H1 (cell line): Measurements from ENCODE around the gene NUDCD2. TPM values are rescaled to one million over a fixed set of nuclear protein-coding genes. Genes with fewer than 3 reads are reported as not detected.
A peak's percentile ranks its signal among the peaks of the same experiment; 100 is the strongest.
"Not testable (repeated sequence)": the region's sequence is repeated elsewhere in the genome, so short reads cannot be mapped to it uniquely, and the experiment has no call there.

Experiments used
- CTCF ChIA-PET: fragments of 300-600 bp; sonication (Branson Sonifier 250); formaldehyde crosslinking; loops from one replicate; lab custom pipeline; 2021; ENCODE audit not compliant: partially characterized antibody; lab: Charles Lee
- POLR2A ChIA-PET: fragments of 300-600 bp; sonication (Branson Sonifier 250); formaldehyde crosslinking; loops from one replicate; lab custom pipeline; 2021; ENCODE audit warnings: inconsistent platforms; ENCODE audit not compliant: partially characterized antibody; lab: Charles Lee
- DNase-seq, 2 experiments: peaks; one replicate each; pipeline versions ENCODE4 v3.0.0 to v3.0.0-alpha.2; 2010 to 2022; ENCODE audit warnings: low spot score in 2 of 2, low read depth in 1 of 2, mixed read lengths in 1 of 2
- FAIRE-seq: peaks from 2 replicates; lab custom pipeline; 2011; peaks lifted over from hg19 to GRCh38; lab: Jason Lieb, UNC
- H2AFZ ChIP-seq: 2 replicates; pipeline ENCODE4 v1.8.1; 2012; ENCODE audit warnings: low read length, inconsistent platforms
- H2AK5ac ChIP-seq: 2 replicates; pipeline ENCODE4 v1.6.1; 2013; ENCODE audit warnings: low read depth, low read length
- H2BK120ac ChIP-seq: replicated peaks from 2 replicates; pipeline ENCODE3; 2013; ENCODE audit warnings: low read depth, low read length, inconsistent platforms
- H2BK12ac ChIP-seq: 2 replicates; pipeline ENCODE4 v1.6.1; 2013; ENCODE audit warnings: low read depth, low read length
- H2BK15ac ChIP-seq: 2 replicates; pipeline ENCODE4 v1.6.1; 2013; ENCODE audit warnings: low read length
- H2BK20ac ChIP-seq: 2 replicates; pipeline ENCODE4 v1.6.1; 2013; ENCODE audit warnings: low read length
- H2BK5ac ChIP-seq: 2 replicates; pipeline ENCODE4 v1.6.1; 2013; ENCODE audit warnings: low read depth, low read length
- H3K14ac ChIP-seq: 2 replicates; pipeline ENCODE4 v1.6.1; 2013; ENCODE audit warnings: inconsistent platforms; ENCODE audit not compliant: insufficient read length
- H3K18ac ChIP-seq: 2 replicates; pipeline ENCODE4 v1.6.1; 2013; ENCODE audit warnings: low read length; ENCODE audit errors: extremely low read depth
- H3K23ac ChIP-seq: 2 replicates; pipeline ENCODE4 v1.6.1; 2013; ENCODE audit warnings: inconsistent platforms; ENCODE audit not compliant: insufficient read length
- H3K23me2 ChIP-seq: 2 replicates; pipeline ENCODE4 v1.6.1; 2013; ENCODE audit warnings: low read depth, low read length
- H3K27ac ChIP-seq: 2 replicates; pipeline ENCODE4 v1.6.1; 2011; ENCODE audit warnings: low read depth, low read length, inconsistent platforms
- H3K27me3 ChIP-seq, 4 experiments: replicated peaks in 1 of 4; 1 replicate in 1 of 4; 2 replicates in 3 of 4; pipeline versions ENCODE4 v1.6.1 to v1.8.1; 2011 to 2013; ENCODE audit warnings: low read length in 3 of 4, mild to moderate bottlenecking in 3 of 4, inconsistent platforms in 2 of 4, mixed read lengths in 2 of 4, moderate library complexity in 1 of 4; ENCODE audit not compliant: control insufficient read depth in 3 of 4, insufficient read depth in 3 of 4; ENCODE audit errors: extremely low read depth in 1 of 4
- H3K36me3 ChIP-seq, 4 experiments: 2 replicates each; pipeline versions ENCODE4 v1.6.1 to v1.8.1; 2011 to 2013; ENCODE audit warnings: mild to moderate bottlenecking in 4 of 4, low read length in 3 of 4, moderate library complexity in 2 of 4, control low read depth in 1 of 4, inconsistent platforms in 1 of 4; ENCODE audit not compliant: insufficient read depth in 4 of 4, control insufficient read depth in 2 of 4
- H3K4ac ChIP-seq: replicated peaks from 2 replicates; pipeline ENCODE3; 2013; ENCODE audit warnings: low read length, low read depth, mixed read lengths, inconsistent platforms; ENCODE audit not compliant: insufficient read length
- H3K4me1 ChIP-seq, 4 experiments: replicated peaks in 1 of 4; 1 replicate in 1 of 4; 2 replicates in 3 of 4; pipeline versions ENCODE4 v1.6.1 to v1.8.1; 2011 to 2013; ENCODE audit warnings: low read length in 3 of 4, inconsistent platforms in 2 of 4, mixed read lengths in 1 of 4; ENCODE audit not compliant: insufficient read depth in 4 of 4, control insufficient read depth in 3 of 4
- H3K4me2 ChIP-seq, 2 experiments: 2 replicates each; pipeline versions ENCODE4 v1.6.1 to v1.8.1; 2011 to 2013; ENCODE audit warnings: low read depth in 2 of 2, low read length in 2 of 2, control low read depth in 1 of 2, inconsistent platforms in 1 of 2, mild to moderate bottlenecking in 1 of 2; ENCODE audit not compliant: insufficient read depth in 1 of 2
- H3K4me3 ChIP-seq, 4 experiments: fragments of 200-600, 300-600 bp in 1 of 4; sonication (generic), shearing (Covaris generic), sonication (Bioruptor Twin) in 1 of 4; 2 replicates each; pipeline versions ENCODE4 v1.5.1 to v1.8.1; 2011 to 2016; ENCODE audit warnings: low read length in 4 of 4, low read depth in 3 of 4, control low read depth in 2 of 4, inconsistent platforms in 2 of 4, mild to moderate bottlenecking in 2 of 4, mixed read lengths in 1 of 4, moderate library complexity in 1 of 4; ENCODE audit not compliant: insufficient read depth in 2 of 4; ENCODE audit errors: extremely low read depth in 1 of 4
- H3K56ac ChIP-seq: replicated peaks from 2 replicates; pipeline ENCODE3; 2013; ENCODE audit warnings: low read depth, mild to moderate bottlenecking, mixed read lengths, low read length, inconsistent platforms; ENCODE audit not compliant: insufficient read length
- H3K79me1 ChIP-seq: 2 replicates; pipeline ENCODE4 v1.6.1; 2013; ENCODE audit warnings: low read depth, low read length, control low read depth
- H3K79me2 ChIP-seq, 2 experiments: 2 replicates each; pipeline versions ENCODE4 v1.6.1 to v1.8.1; 2012 to 2013; ENCODE audit warnings: low read length in 2 of 2, mild to moderate bottlenecking in 2 of 2, inconsistent platforms in 1 of 2; ENCODE audit not compliant: insufficient read depth in 2 of 2, control insufficient read depth in 1 of 2
- H3K9ac ChIP-seq, 4 experiments: replicated peaks in 1 of 4; 1 replicate in 1 of 4; 2 replicates in 3 of 4; pipeline versions ENCODE4 v1.6.1 to v1.8.1; 2011 to 2013; ENCODE audit warnings: low read depth in 3 of 4, low read length in 3 of 4, control low read depth in 2 of 4, mild to moderate bottlenecking in 2 of 4, moderate library complexity in 2 of 4, inconsistent platforms in 1 of 4; ENCODE audit errors: extremely low read depth in 1 of 4
- H3K9me3 ChIP-seq, 2 experiments: 2 replicates each; pipeline versions ENCODE4 v1.6.1 to v1.8.1; 2012 to 2013; ENCODE audit warnings: mild to moderate bottlenecking in 2 of 2, moderate library complexity in 2 of 2, control low read depth in 1 of 2, inconsistent platforms in 1 of 2, low read depth in 1 of 2, low read length in 1 of 2, mixed read lengths in 1 of 2; ENCODE audit not compliant: insufficient read depth in 2 of 2
- H4K20me1 ChIP-seq, 2 experiments: replicated peaks in 1 of 2; 2 replicates each; pipeline versions ENCODE3 to v1.8.1; 2011 to 2013; ENCODE audit warnings: inconsistent platforms in 2 of 2, low read length in 2 of 2, mild to moderate bottlenecking in 1 of 2; ENCODE audit not compliant: insufficient read depth in 2 of 2, control insufficient read depth in 1 of 2
- H4K5ac ChIP-seq: 2 replicates; pipeline ENCODE4 v1.6.1; 2013; ENCODE audit warnings: low read length, low read depth, mixed read lengths, inconsistent platforms; ENCODE audit not compliant: insufficient read length
- H4K8ac ChIP-seq: 2 replicates; pipeline ENCODE4 v1.8.0; 2013; ENCODE audit warnings: mild to moderate bottlenecking, moderate library complexity, low read length, inconsistent platforms; ENCODE audit not compliant: insufficient read depth; ENCODE audit errors: extremely low read depth
- H4K91ac ChIP-seq: replicated peaks from 2 replicates; pipeline ENCODE3; 2013; ENCODE audit warnings: low read length, mixed read lengths, inconsistent platforms; ENCODE audit not compliant: insufficient read length
- E2F6 ChIP-seq: IDR thresholded peaks from 2 replicates; pipeline ENCODE4 v1.6.1; 2012; ENCODE audit warnings: inconsistent platforms
- MAX ChIP-seq: IDR thresholded peaks from 2 replicates; pipeline ENCODE4 v1.6.1; 2012; ENCODE audit warnings: inconsistent platforms
- WGBS, 2 experiments: shearing (Covaris generic) in 1 of 2; methylation state at CpG; one replicate each; pipeline versions ENCODE4 v1.1.6 to v1.1.7; 2013 to 2015; ENCODE audit warnings: low lambda C conversion rate in 2 of 2, mixed read lengths in 2 of 2, inconsistent platforms in 1 of 2, low coverage in 1 of 2, missing lambda C conversion rate in 1 of 2; ENCODE audit not compliant: insufficient replicate concordance in 2 of 2, insufficient coverage in 1 of 2, insufficient read length in 1 of 2; ENCODE audit errors: extremely low coverage in 1 of 2, missing lambda C conversion rate in 1 of 2; 5-methylcytosine and 5-hydroxymethylcytosine counted together
- polyA plus RNA-seq, 7 experiments: library from polyadenylated mRNA; depleted of rRNA in 3 of 7; stranded (reverse) in 5 of 7; unstranded in 2 of 7; fragments of >200 nt in 5 of 7; fragments of 200-250 nt in 2 of 7; gene quantifications; 1 replicate in 5 of 7; 2 replicates in 1 of 7; 4 replicates in 1 of 7; pipeline versions ENCODE4 v1.2.1 to v1.2.3, GENCODE V29; 2011 to 2013; ENCODE audit warnings: missing spikeins in 2 of 7, mixed read lengths in 2 of 7
- total RNA-seq: library from RNA; stranded (reverse); fragmentation: NEBNext Ultra II Directional; extraction: Animal tissue kit (Norgen Biotek cat#: 25700); gene quantifications from 2 replicates; pipeline ENCODE4 v1.2.1, GENCODE V29; 2021

Gene NUDCD2
- total and polyA plus RNA-seq, 2 of the 8 experiments (the other 6 are each of a cell fraction or from before 2014, with no cell fraction given) = 12.2 to 59.5 TPM

- peak overlapping the region; percentile 42 to 57 for H3K4me2 ChIP-seq
- not testable (repeated sequence) for H3K9me3 ChIP-seq
Observed at GRCh38 chr5:163415673-163416072, 44.2 kb downstream of the NUDCD2 start.

More at GRCh38 chr5:163415673-163416072, 44.2 kb downstream of the NUDCD2 start:
- H2AK5ac ChIP-seq, H2BK15ac ChIP-seq, H4K8ac ChIP-seq, H3K4me1 ChIP-seq, H3K18ac ChIP-seq, H3K23me2 ChIP-seq, H2BK12ac ChIP-seq, H4K91ac ChIP-seq, H3K27me3 ChIP-seq, H2BK5ac ChIP-seq, H3K14ac ChIP-seq, H3K4ac ChIP-seq, CTCF ChIA-PET, H3K56ac ChIP-seq, H3K79me1 ChIP-seq: not testable (repeated sequence)
- H3K4me3 ChIP-seq = peak overlapping the region in 1 of 4 experiments; percentile 44; a peak in 1 of 8 replicates
- POLR2A ChIA-PET = interaction anchor here (1.3 kb wide), 1 partner anchor 1541 kb away, joined by 3 read pairs; no protein-coding TSS in a partner anchor
- TF ChIP-seq MAX (peak; percentile 34), E2F6 (peak; percentile 54; the same call in 1 of the 2 replicates)
- TF ChIP-seq, all 59 proteins: peak for 2; not testable (repeated sequence) for 57
- H3K36me3 ChIP-seq, H3K9ac ChIP-seq, H3K79me2 ChIP-seq, H2AFZ ChIP-seq, H4K20me1 ChIP-seq, H4K5ac ChIP-seq, H2BK20ac ChIP-seq, H2BK120ac ChIP-seq, H3K27ac ChIP-seq, H3K23ac ChIP-seq: not testable (repeated sequence)
- FAIRE-seq (peak; percentile 93), DNase-seq (peak in 1 of 2 experiments; percentile 59)
- 11% methylated on average over 14 of the region's 15 CpGs; no CpG with 5 or more reads in 1 of the 2 experiments for WGBS, 2 experiments
